ENCODE measurements around the gene AKNA.

The AKNA gene

DNA sequence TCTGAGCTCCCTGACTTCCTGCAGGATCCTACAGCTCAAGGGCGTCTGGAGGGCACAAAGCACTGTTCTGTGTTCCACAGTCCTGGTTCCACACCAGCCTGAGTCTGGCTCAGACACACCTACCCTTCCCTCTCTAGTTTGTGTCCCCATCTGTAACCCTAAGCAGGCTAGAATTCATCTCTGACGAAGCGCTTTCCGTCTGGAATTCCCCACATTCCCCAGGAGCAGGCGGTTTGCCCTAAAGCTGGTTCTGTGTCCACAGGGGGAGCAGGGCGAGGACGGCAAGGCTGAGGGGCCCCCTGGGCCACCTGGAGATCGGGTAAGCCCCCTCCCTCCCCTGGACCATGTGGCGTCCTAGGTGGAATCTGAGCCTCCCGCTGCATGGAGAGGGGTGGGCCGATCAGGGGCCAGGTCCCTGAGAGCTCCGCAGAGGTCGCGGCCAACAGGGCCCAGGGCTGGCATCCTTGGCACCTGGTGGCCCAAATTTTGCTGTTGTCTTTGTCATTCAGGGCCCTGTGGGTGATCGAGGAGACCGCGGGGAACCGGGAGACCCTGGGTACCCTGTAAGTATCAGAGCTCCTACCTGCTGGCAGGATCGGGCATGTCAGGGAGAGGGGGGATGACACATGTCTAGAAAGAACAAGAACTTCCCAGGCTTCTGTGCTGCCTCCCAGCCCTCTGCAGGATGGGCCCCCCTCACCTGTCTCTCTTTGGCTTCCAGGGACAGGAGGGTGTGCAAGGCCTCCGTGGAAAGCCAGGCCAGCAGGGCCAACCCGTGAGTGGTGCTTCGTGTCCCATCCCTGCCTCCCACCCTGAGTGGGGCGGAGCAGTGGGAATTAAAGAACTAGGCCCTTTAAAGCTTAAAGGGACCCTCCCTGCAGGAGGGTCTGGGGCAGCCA, 99.3 kb downstream of the AKNA start:
- TF ChIP-seq CTCF (conservative IDR thresholded peaks at IDR 0.05; ENCODE audit: low read depth): no peak; the same call in 1 of the 2 replicates
- CTCF ChIA-PET: interaction anchor here (0.6 to 8.8 kb wide), 10 partner anchors 10 to 204 kb away, joined by 3 to 137 read pairs (median 4); partner anchors contain the start of gene COL27A1
- H3K27ac ChIP-seq: peak overlapping the region; percentile 85
- peak; percentile 87 for DNase-seq (ENCODE audit: low spot score)
- POLR2A ChIA-PET (ENCODE audit: low non-redundant PET): interaction anchor here (0.7 kb wide), 1 partner anchor 38 kb away, joined by 3 read pairs; no protein-coding TSS in a partner anchor

DNA sequence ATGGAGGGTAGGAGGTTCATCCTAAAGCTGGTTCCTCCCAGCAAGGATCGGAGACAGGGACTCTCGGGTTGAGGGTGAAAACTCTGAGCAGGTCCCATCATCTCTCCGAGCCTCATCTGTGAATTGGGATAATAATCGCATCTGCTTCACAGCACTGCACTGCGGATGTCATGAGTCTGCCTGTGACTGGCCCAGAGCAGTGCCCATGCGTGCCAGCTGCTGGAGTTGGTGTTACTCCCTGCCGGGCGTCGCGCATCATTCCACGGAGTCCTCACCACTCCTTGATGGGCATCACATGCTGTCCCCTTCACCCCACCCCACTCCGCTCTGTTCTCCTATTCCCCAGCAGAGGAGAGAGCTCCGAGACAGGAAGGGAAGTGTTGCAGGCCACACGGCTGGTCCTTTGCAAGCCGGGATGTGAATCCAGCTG, 100.0 kb downstream of the AKNA start:
- no peak for TF ChIP-seq CTCF (conservative IDR thresholded peaks at IDR 0.05; ENCODE audit: low read depth)
- peak overlapping the region; percentile 85 for H3K27ac ChIP-seq
- DNase-seq (ENCODE audit: low spot score): no peak
- POLR2A ChIA-PET (ENCODE audit: low non-redundant PET): interaction anchor here (0.7 kb wide), 1 partner anchor 37 kb away, joined by 3 read pairs; no protein-coding TSS in a partner anchor
- CTCF ChIA-PET: interaction anchor here (0.7 to 8.8 kb wide), 6 partner anchors 9 to 387 kb away, joined by 4 to 137 read pairs (median 16); partner anchors contain the start of gene COL27A1

DNA sequence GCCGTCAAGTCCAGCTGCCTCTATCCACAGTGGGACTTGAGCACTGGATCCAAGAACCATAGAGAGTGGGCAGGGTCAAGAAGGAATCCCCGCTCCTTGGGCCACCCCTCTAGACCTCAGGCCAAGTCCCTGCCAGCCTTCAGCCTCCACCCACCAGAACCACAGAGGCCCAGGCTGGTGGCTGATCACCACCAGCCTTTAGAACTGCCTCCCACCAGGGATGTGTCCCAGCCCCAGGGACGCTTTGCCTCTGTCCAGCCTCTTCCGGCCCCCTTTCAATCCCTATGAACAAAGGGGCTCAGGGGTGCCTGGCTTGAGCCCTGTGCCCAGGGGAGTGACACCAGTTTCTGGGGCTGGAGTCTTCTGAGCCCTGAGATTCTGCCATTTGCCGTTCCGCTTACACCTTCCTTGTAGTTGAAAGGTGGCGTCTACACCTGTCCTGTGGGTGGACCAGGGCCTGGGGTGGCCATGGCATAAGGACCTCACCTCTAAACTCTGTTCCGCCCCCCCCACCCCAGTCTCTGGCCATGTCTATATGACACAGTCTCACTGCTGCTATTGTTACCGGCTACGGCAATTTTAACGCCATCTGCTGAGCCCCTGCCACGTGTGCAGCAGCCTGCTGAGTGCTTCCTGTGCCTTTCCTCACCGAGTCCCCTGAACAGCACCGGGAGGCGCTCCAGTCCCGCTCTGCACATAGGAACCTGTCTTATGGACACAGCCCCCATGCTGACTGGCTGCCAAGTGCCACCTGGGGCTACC, 100.6 kb downstream of the AKNA start:
- peak overlapping the region; percentile 85 for H3K27ac ChIP-seq
- no peak for DNase-seq (ENCODE audit: low spot score)
- CTCF ChIA-PET: interaction anchor here (0.6 to 8.8 kb wide), 6 partner anchors 131 to 1442 kb away, joined by 3 to 137 read pairs (median 18); partner anchors contain the start of gene COL27A1
- POLR2A ChIA-PET (ENCODE audit: low non-redundant PET): interaction anchor here (0.7 kb wide), 1 partner anchor 37 kb away, joined by 3 read pairs; no protein-coding TSS in a partner anchor
- TF ChIP-seq CTCF (conservative IDR thresholded peaks at IDR 0.05; ENCODE audit: low read depth): no peak

DNA sequence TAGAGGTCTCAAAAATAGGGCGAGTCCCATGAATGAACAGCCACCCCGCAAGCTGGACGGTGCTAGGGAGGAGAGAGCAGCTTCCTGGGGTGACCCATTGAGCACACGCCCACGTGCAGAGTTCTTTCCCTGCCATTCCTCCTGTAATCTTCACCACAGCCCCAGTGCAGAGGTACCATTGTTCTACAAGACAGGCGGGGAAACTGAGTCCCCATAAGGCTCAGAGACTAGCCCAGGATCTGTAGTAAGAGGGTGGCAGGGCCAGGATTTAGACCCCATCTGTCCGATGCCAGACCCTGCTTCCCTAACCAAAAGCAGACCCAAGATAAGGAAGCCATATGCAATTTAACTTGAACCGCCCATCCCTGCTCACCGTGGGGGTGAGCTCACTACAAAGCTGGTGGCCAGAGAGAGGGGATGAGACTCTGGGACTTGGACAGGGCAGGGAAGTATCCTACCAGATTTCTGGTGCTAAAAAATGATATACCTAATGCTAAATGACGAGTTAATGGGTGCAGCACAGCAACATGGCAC, 101.6 kb downstream of the AKNA start:
- peak overlapping the region; percentile 68 for H3K27ac ChIP-seq
- ChIA-PET POLR2A (ENCODE audit: low non-redundant PET) (no interaction called here), CTCF (interaction anchor here (0.6 to 5.2 kb wide), 4 partner anchors 8 to 202 kb away, joined by 3 to 73 read pairs (median 6); no protein-coding TSS in a partner anchor)
- DNase-seq (ENCODE audit: low spot score): no peak
- TF ChIP-seq CTCF (conservative IDR thresholded peaks at IDR 0.05; ENCODE audit: low read depth): no peak

DNA sequence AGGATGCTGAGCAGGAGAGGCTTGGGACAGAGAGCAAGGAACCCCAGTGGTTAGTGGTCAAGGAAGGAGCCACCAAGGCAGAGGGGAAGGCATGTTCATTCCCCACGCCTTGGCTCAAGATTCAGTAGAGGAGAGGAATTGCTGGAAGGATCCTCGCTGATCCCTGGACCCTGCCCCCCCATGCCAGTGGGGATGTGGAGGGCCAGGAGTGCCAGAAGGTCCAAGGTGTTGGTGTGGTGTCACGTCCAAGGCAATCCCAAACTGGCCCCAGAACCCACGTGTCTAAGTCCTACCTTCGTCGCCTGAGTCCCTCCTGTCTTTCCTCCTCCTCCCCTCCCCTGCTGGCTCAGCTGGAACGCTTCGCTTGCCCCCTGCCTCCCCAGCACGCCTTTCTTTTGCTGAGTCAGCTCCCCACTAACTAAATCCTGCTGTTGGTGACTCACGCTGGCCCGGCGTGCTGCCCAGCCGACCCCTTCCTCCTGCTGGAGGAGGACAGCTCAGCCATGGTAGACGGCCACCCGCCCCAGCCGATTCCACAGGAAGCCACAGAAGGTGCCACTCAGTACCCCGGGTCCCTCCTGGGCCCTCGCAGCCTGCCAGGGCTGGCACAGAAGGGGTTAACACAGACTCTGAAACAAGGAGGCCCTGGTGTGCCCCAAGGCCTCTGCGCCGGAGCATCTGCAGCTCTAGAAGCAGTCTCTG, 102.5 kb downstream of the AKNA start:
- POLR2A ChIA-PET (ENCODE audit: low non-redundant PET): no interaction called here
- peak overlapping the region; percentile 68 for H3K27ac ChIP-seq
- TF ChIP-seq CTCF (conservative IDR thresholded peaks at IDR 0.05; ENCODE audit: low read depth): no peak
- CTCF ChIA-PET: interaction anchor here (0.5 to 1.5 kb wide), 2 partner anchors 177 to 1010 kb away, joined by 3 to 9 read pairs; partner anchors contain the start of gene CDC26
- DNase-seq (ENCODE audit: low spot score): peak; percentile 75

Data from RWPE1 (cell line).